ENCODE results near the gene USP28.

USP28 gene

GRCh38 chr11:113847111-113847510, 28.3 kb downstream of the USP28 start:
- no peak overlapping the region for H3K27ac ChIP-seq
- H3K4me3 ChIP-seq, result no peak overlapping the region

GRCh38 chr11:113841691-113842090, 33.7 kb downstream of the USP28 start:
- Histone ChIP-seq H3K27ac (no peak overlapping the region), H3K4me3 (no peak overlapping the region)

GRCh38 chr11:113840932-113841664, 34.3 kb downstream of the USP28 start:
- Histone ChIP-seq H3K4me3 (no peak overlapping the region), H3K27ac (no peak overlapping the region)

GRCh38 chr11:113839842-113840241, 35.5 kb downstream of the USP28 start:
- Histone ChIP-seq H3K27ac (peak overlapping the region in 1 of 21 experiments; percentile 20), H3K4me3 (no peak overlapping the region)

- Histone ChIP-seq H3K4me3 (no peak overlapping the region), H3K27ac (no peak overlapping the region)
Measured at GRCh38 chr11:113838005-113838404, 37.4 kb downstream of the USP28 start.

- Histone ChIP-seq H3K4me3 (no peak overlapping the region), H3K27ac (no peak overlapping the region)
Measured at GRCh38 chr11:113835306-113835705, 40.1 kb downstream of the USP28 start.

GRCh38 chr11:113833151-113833550, 42.2 kb downstream of the USP28 start:
- no peak overlapping the region for H3K4me3 ChIP-seq
- H3K27ac ChIP-seq, result no peak overlapping the region

- Histone ChIP-seq H3K27ac (no peak overlapping the region), H3K4me3 (no peak overlapping the region)
Measured at GRCh38 chr11:113831314-113831713, 44.1 kb downstream of the USP28 start.

GRCh38 chr11:113829751-113830150, 45.6 kb downstream of the USP28 start:
- H3K27ac ChIP-seq, result no peak overlapping the region
- H3K4me3 ChIP-seq, result no peak overlapping the region

GRCh38 chr11:113828191-113828590, 47.2 kb downstream of the USP28 start:
- no peak overlapping the region for H3K27ac ChIP-seq
- H3K4me3 ChIP-seq, result no peak overlapping the region

GRCh38 chr11:113827477-113827876, 47.9 kb downstream of the USP28 start:
- no peak overlapping the region for H3K4me3 ChIP-seq
- no peak overlapping the region for H3K27ac ChIP-seq

GRCh38 chr11:113818426-113818825, 56.9 kb downstream of the USP28 start:
- Histone ChIP-seq H3K4me3 (no peak overlapping the region), H3K27ac (no peak overlapping the region)

GRCh38 chr11:113817626-113818025, 57.7 kb downstream of the USP28 start:
- no peak overlapping the region for H3K27ac ChIP-seq
- H3K4me3 ChIP-seq, result no peak overlapping the region

- Histone ChIP-seq H3K27ac (no peak overlapping the region), H3K4me3 (no peak overlapping the region)
Measured at GRCh38 chr11:113817162-113817561, 58.2 kb downstream of the USP28 start.

GRCh38 chr11:113814181-113814580, 61.2 kb downstream of the USP28 start:
- no peak overlapping the region for H3K4me3 ChIP-seq

GRCh38 chr11:113808931-113809330, 66.4 kb downstream of the USP28 start:
- Histone ChIP-seq H3K4me3 (no peak overlapping the region), H3K27ac (no peak overlapping the region)

More at GRCh38 chr11:113814181-113814580, 61.2 kb downstream of the USP28 start:
- no peak overlapping the region for H3K27ac ChIP-seq

GRCh38 chr11:113806406-113806805, 69.0 kb downstream of the USP28 start:
- Histone ChIP-seq H3K27ac (no peak overlapping the region), H3K4me3 (no peak overlapping the region)

- Histone ChIP-seq H3K27ac (no peak overlapping the region), H3K4me3 (no peak overlapping the region)
Measured at GRCh38 chr11:113805640-113806039, 69.7 kb downstream of the USP28 start.

- no peak overlapping the region for H3K27ac ChIP-seq
- no peak overlapping the region for H3K4me3 ChIP-seq
Measured at GRCh38 chr11:113802621-113803020, 72.8 kb downstream of the USP28 start.

- Histone ChIP-seq H3K4me3 (no peak overlapping the region), H3K27ac (no peak overlapping the region)
Measured at GRCh38 chr11:113796663-113797259, 78.6 kb downstream of the USP28 start.

- H3K4me3 ChIP-seq, result no peak overlapping the region
- no peak overlapping the region for H3K27ac ChIP-seq
Measured at GRCh38 chr11:113789675-113790320, 85.6 kb downstream of the USP28 start.
